AG08396 (cell line): ENCODE results near the gene FTSJ1.
"Not testable (repeated sequence)": the region's sequence is repeated elsewhere in the genome, so short reads cannot be mapped to it uniquely, and the experiment has no call there.

Experiments
- DNase-seq: peaks from one replicate; pipeline ENCODE4 v3.0.0; 2012; ENCODE audit warnings: low spot score, mixed read lengths

Gene FTSJ1

GRCh38 chrX:48475774-48476577 lies at the start of gene FTSJ1:
TSS of gene FTSJ1 (plus strand) at chrX:48476199. CDS start at chrX:48478048, 1,849 bp downstream.
- peak; percentile 83 for DNase-seq

DNA sequence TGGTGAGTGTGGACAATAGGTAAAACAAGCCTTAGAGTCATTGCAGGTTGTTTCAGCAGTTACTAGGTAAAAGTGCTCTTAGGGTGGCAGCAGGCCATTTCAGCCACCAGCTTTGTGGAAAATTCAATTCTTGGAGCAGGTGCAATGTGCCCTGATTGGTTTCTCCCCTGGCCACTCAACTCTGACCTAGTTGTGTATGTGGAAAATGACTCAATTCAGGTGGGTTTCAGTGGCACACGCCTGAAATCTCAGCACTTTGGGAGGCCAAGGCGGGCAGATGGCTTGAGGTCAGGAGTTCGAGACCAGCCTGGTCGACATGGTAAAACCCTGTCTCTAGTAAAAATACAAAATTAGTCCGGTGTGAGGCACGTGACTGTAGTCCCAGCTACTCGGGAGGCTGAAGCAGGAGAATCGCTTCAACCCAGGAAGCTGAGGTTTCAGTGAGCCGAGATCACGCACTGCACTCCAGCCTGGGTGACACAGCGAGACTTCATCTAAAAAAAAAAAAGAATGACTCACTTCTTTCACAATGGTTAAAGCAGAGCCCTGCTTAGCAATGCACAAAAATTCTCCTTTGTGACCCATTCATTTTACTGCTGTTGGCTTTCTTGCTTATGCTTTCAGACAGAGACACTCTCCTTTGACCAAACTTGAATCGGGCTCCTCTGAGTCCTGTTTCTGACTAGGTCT lies 48.8 kb upstream of the FTSJ1 start:
- not testable (repeated sequence) for DNase-seq

DNA sequence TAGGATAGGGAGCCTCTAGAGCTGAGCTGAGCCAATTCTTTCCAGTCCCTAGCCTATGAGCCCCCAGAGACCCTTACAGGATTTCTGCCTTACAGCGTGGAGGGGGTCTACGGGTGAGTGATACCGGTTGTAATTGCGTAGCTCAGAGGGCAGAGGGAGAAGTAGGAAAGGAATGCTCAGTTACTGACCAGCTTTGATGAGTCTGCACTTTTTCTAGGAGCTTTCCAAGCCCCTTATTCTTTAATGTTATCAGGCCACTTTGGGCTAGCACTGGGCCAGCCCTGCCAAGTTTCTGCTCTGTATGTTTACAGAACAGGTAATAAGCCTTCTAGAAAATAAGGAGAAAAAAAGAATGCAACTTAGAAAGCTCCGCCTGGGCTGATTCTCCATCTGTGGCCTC lies 46.4 kb upstream of the FTSJ1 start:
- not testable (repeated sequence) for DNase-seq

- not testable (repeated sequence) for DNase-seq
Measured at GRCh38 chrX:48430166-48430565, 45.8 kb upstream of the FTSJ1 start.

DNA sequence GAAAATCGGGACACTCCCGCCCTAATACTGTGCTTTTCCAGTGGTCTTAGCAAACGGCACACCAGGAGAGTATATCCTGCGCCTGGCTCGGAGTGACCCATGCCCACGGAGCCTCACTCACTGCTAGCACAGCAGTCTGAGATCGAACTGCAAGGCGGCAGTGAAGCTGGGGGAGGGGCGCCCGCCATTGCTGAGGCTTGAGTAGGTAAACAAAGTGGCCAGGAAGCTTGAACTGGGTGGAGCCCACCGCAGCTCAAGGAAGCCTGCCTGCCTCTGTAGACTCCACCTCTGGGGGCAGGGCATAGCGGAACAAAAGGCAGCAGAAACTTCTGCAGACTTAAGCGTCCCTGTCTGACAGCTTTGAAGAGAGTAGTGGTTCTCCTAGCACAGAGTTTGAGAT lies 42.3 kb upstream of the FTSJ1 start:
- DNase-seq, result not testable (repeated sequence)

DNA sequence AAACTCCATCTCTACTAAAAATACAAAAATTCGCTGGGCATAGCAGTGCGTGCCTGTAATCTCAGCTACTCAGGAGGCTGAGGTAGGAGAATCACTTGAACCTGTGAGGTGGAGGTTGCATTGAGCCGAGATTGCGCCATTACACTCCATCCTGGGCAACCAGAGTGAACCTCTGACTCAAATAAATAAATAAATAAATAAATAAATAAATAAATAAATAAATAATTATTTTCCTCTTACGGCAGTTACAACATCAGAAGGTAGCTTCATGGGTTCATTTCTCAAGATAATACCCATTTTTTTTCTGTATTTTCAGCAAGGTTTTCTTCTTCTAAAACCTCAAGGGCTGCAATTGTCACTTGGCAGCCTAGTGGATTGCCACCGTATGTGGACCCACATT lies 28.8 kb upstream of the FTSJ1 start:
- DNase-seq, result not testable (repeated sequence)

DNA sequence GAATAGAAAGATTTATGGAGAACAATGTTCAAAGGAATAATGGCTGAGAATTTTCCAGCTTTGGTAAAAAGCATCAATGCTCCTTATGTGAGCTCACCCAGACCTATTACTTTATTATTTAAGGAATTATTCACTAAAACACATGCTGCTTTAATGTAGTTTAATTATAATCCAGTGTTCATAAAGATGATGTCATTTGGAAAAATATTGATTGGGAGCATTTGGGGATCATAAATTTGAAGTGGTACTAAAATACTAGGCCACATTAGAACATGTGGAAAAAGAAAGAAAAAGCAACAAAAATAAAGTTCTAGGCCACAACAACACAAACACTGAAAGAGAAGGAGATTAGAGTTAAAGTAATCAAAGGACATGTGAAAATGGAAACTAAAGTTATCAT lies 25.9 kb upstream of the FTSJ1 start:
- no peak for DNase-seq

- no peak for DNase-seq
Measured at GRCh38 chrX:48451708-48452107, 24.3 kb upstream of the FTSJ1 start.

- no peak for DNase-seq
Measured at GRCh38 chrX:48456628-48457331, 19.2 kb upstream of the FTSJ1 start.

GRCh38 chrX:48458711-48459110 lies 17.3 kb upstream of the FTSJ1 start:
- DNase-seq, result peak; percentile 1

GRCh38 chrX:48459483-48459882 lies 16.5 kb upstream of the FTSJ1 start:
- DNase-seq, result no peak

DNA sequence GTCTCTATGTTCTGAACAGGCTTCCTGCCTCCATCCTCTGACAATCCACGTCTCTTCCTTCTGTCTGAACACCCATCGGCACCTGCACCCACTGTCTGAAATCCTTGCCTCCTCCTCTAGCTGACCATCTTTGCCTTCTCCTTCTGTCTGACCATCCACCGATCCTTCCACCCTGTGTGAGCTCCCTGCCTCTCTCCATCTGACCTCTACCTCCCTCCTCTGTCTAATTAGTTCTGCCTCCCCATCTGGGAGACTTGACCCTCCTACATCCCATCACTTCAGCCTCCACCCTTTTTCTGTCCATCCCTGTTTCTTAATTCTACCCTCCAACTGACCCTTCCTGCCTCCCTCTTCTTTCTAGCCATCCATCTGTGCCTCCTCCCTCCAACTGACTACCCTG lies 16.0 kb upstream of the FTSJ1 start:
- no peak for DNase-seq

- DNase-seq, result peak; percentile 1
Measured at GRCh38 chrX:48460606-48461005, 15.4 kb upstream of the FTSJ1 start.

- DNase-seq, result peak; percentile 1
Measured at GRCh38 chrX:48461830-48462229, 14.2 kb upstream of the FTSJ1 start.

DNA sequence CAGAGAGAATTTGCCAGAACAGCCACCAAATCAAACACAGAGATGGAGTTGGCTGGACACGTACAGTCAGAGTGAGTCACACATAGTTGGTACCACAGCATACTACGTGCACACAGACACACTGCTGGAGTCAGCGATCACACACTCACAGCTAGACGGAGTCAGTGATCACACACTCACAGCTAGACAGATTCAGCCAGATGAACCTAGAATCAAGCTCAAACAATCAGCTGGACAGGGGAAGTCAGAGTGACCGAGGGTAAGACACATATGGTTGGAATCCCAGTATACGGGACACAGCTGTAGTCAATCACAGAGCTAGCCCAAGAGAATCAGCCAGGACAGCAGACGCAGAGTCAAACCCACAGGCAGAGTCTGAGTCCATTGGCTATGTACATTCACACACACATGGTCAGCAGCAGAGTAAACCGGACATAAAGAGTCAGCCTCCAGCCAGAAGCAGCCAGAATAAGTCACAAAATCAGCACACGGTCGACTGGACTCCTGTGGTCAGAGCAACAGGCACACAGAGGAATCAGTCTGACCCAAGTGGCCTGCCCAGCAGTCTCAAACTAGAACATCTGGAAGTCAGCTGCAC lies 10.6 kb upstream of the FTSJ1 start:
- DNase-seq, result peak; percentile 76

GRCh38 chrX:48466696-48467095 lies 9.3 kb upstream of the FTSJ1 start:
- peak; percentile 2 for DNase-seq

- DNase-seq, result peak; percentile 7
Measured at GRCh38 chrX:48467281-48467761, 8.7 kb upstream of the FTSJ1 start.

DNA sequence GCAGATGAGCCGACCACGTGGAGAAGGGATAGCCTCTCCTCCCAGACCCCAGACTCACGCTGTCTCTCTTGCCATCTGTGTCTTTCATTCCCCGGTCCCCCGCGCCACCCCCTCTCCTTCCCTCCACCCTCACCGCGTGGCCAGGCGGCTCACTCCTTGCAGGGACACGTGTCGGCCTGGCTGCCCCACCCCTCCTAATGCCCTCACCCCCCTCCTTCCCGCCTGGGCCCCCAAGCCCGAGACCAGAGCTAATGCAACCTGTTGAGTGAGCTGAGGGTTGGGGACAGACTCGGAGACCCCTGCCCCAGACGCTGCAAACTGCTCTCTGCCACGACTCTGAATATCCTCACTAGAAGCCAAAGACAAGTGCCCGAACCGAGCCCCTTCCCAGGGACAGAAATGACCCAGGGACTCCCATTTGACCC lies 7.7 kb upstream of the FTSJ1 start:
- peak; percentile 15 for DNase-seq

- no peak for DNase-seq
Measured at GRCh38 chrX:48468693-48469691, 7.0 kb upstream of the FTSJ1 start.

GRCh38 chrX:48470110-48470832 lies 5.7 kb upstream of the FTSJ1 start, which contains the start of gene SLC38A5:
TSS of gene SLC38A5 (minus strand) at chrX:48470260. CDS start at chrX:48467924, 2,336 bp downstream.
- DNase-seq, result peak; percentile 2
